Measurements from ENCODE around the gene JUN.

DNA sequence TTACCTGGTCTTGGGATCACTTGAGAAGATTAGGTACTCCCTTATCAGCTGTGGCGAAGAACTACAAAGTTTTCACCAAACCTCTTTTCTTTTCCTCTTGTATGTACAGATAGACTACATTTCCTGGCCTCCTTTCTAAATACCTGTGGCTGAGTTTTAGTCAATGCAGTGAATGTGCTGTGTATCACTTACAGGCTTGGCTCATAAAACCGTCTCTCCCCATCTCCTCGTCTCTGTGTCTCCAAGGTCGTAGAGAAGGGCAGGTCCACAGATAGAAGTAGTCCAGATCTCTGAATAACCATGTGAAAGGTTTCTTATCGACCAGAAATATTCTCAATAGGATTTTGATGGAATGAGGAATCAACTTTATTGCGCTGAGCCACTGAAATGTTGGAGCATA is 9.0 kb upstream of the JUN start:
- TF ChIP-seq EZH2 (IDR thresholded peaks at IDR 0.05; ENCODE audit: borderline replicate concordance, insufficient read depth, low read length, poor library complexity, severe bottlenecking) (no peak), CTCF (IDR thresholded peaks at IDR 0.05; ENCODE audit: poor library complexity, severe bottlenecking) (no peak)

Data from neural cell (in vitro differentiated cells).